Measurements from ENCODE around the gene CTCF. TPM values are rescaled to one million over a fixed set of nuclear protein-coding genes. Genes with fewer than 3 reads are reported as not detected.

The CTCF gene
- total and polyA plus RNA-seq, 2 donors (not counting 1 experiment from before 2014, with no cell fraction given), result 20.0 to 20.9 TPM

GRCh38 chr16:67525176-67525860 is 37.0 kb upstream of the CTCF start:
- TF ChIP-seq EZH2 (IDR thresholded peaks at IDR 0.05; ENCODE audit: low read length, missing control alignments) (no peak), CTCF (conservative IDR thresholded peaks at IDR 0.05 in 1 of 2, IDR thresholded peaks at IDR 0.05 in 1 of 2; ENCODE audit: low read depth in 1 of 2, low read length in 2 of 2) (peak; percentile 13 to 16)
- peak in 1 of 2 donors; percentile 35 for DNase-seq (ENCODE audit: low read depth in 2 of 2)

GRCh38 chr16:67526149-67526791 is 36.1 kb upstream of the CTCF start:
- Histone ChIP-seq H3K36me3 (ENCODE audit: control insufficient read depth, insufficient read depth, low read length) (no peaks in the 10 kb centered on the region), H3K79me2 (ENCODE audit: control insufficient read depth, insufficient read depth, low read length) (peaks cover 16% of the 10 kb centered on the region), H2AFZ (ENCODE audit: low read length) (no peak overlapping the region), H4K20me1 (ENCODE audit: control insufficient read depth, extremely low read depth, insufficient read depth, low read length) (no peaks in the 10 kb centered on the region), H3K9ac (ENCODE audit: insufficient read depth, low read length) (no peak overlapping the region), H3K4me1 (ENCODE audit: control insufficient read depth, extremely low read depth, insufficient read depth, low read length) (peaks cover 7% of the 10 kb centered on the region), H3K27me3 (ENCODE audit: control insufficient read depth, insufficient read depth, low read length) (no peaks in the 10 kb centered on the region), H3K9me3 (ENCODE audit: control insufficient read depth, insufficient read depth, low read depth, low read length) (no peaks in the 10 kb centered on the region), H3K27ac (ENCODE audit: insufficient read depth, low read length) (no peak overlapping the region), H3K4me2 (ENCODE audit: extremely low read depth, insufficient read depth, low read length) (no peak overlapping the region), H3K4me3 (replicated peaks in 1 of 4; ENCODE audit: control extremely low read depth in 1 of 4, insufficient read depth in 1 of 4, low read depth in 3 of 4, low read length in 4 of 4) (no peak overlapping the region)
- DNase-seq (ENCODE audit: low read depth in 2 of 2), result peak in 1 of 2 donors; percentile 88
- TF ChIP-seq CTCF (conservative IDR thresholded peaks at IDR 0.05 in 1 of 2, IDR thresholded peaks at IDR 0.05 in 1 of 2; ENCODE audit: low read depth in 1 of 2, low read length in 2 of 2) (no peak), EZH2 (IDR thresholded peaks at IDR 0.05; ENCODE audit: low read length, missing control alignments) (no peak)

More at GRCh38 chr16:67525176-67525860, 37.0 kb upstream of the CTCF start:
- Histone ChIP-seq H3K4me3 (replicated peaks in 1 of 4; ENCODE audit: control extremely low read depth in 1 of 4, insufficient read depth in 1 of 4, low read depth in 3 of 4, low read length in 4 of 4) (no peak overlapping the region), H3K36me3 (ENCODE audit: control insufficient read depth, insufficient read depth, low read length) (no peaks in the 10 kb centered on the region), H3K27me3 (ENCODE audit: control insufficient read depth, insufficient read depth, low read length) (no peaks in the 10 kb centered on the region), H3K79me2 (ENCODE audit: control insufficient read depth, insufficient read depth, low read length) (peaks cover 7% of the 10 kb centered on the region), H3K27ac (ENCODE audit: insufficient read depth, low read length) (no peak overlapping the region), H3K9ac (ENCODE audit: insufficient read depth, low read length) (no peak overlapping the region), H2AFZ (ENCODE audit: low read length) (no peak overlapping the region), H3K4me1 (ENCODE audit: control insufficient read depth, extremely low read depth, insufficient read depth, low read length) (peaks cover 6% of the 10 kb centered on the region), H3K4me2 (ENCODE audit: extremely low read depth, insufficient read depth, low read length) (no peak overlapping the region), H4K20me1 (ENCODE audit: control insufficient read depth, extremely low read depth, insufficient read depth, low read length) (no peaks in the 10 kb centered on the region), H3K9me3 (ENCODE audit: control insufficient read depth, insufficient read depth, low read depth, low read length) (no peaks in the 10 kb centered on the region)

- no peak for DNase-seq (ENCODE audit: low read depth in 2 of 2)
- no peaks in the 10 kb centered on the region for H3K9me3 ChIP-seq (ENCODE audit: control insufficient read depth, insufficient read depth, low read depth, low read length)
- no peak for TF ChIP-seq CTCF (conservative IDR thresholded peaks at IDR 0.05 in 1 of 2, IDR thresholded peaks at IDR 0.05 in 1 of 2; ENCODE audit: low read depth in 1 of 2, low read length in 2 of 2)
- no peak for TF ChIP-seq EZH2 (IDR thresholded peaks at IDR 0.05; ENCODE audit: low read length, missing control alignments)
These were observed 34.0 kb upstream of the CTCF start, which contains the start of gene RIPOR1 for GRCh38 chr16:67528222-67528869. RIPOR1 (plus strand) TSS chr16:67528829; CDS start chr16:67538447, 9,618 bp downstream.

More at GRCh38 chr16:67528222-67528869, 34.0 kb upstream of the CTCF start, which contains the start of gene RIPOR1:
- Histone ChIP-seq H3K4me1 (ENCODE audit: control insufficient read depth, extremely low read depth, insufficient read depth, low read length) (peaks cover 4% of the 10 kb centered on the region), H3K27me3 (ENCODE audit: control insufficient read depth, insufficient read depth, low read length) (no peaks in the 10 kb centered on the region), H3K4me3 (replicated peaks in 1 of 4; ENCODE audit: control extremely low read depth in 1 of 4, insufficient read depth in 1 of 4, low read depth in 3 of 4, low read length in 4 of 4) (peak within 1 kb of the TSS; percentile 86 to 90 (median 87)), H3K79me2 (ENCODE audit: control insufficient read depth, insufficient read depth, low read length) (peaks cover 30% of the 10 kb centered on the region), H2AFZ (ENCODE audit: low read length) (peak within 1 kb of the TSS; percentile 53), H3K9ac (ENCODE audit: insufficient read depth, low read length) (peak within 1 kb of the TSS; percentile 92), H3K4me2 (ENCODE audit: extremely low read depth, insufficient read depth, low read length) (peak within 1 kb of the TSS; percentile 100), H3K27ac (ENCODE audit: insufficient read depth, low read length) (peak within 1 kb of the TSS; percentile 95), H3K36me3 (ENCODE audit: control insufficient read depth, insufficient read depth, low read length) (no peaks in the 10 kb centered on the region), H4K20me1 (ENCODE audit: control insufficient read depth, extremely low read depth, insufficient read depth, low read length) (no peaks in the 10 kb centered on the region)
